HG03439 (cell line): ENCODE results near the gene CDK5RAP2.
"Not testable (repeated sequence)": the region's sequence is repeated elsewhere in the genome, so short reads cannot be mapped to it uniquely, and the experiment has no call there.

Experiments used
- ATAC-seq: cut with Tn5 transposase; IDR thresholded peaks from one replicate; pipeline ENCODE4 v1.9.1; 2021; ENCODE audit warnings: mild to moderate bottlenecking, moderate library complexity; ENCODE audit not compliant: unreplicated experiment

Gene CDK5RAP2

DNA sequence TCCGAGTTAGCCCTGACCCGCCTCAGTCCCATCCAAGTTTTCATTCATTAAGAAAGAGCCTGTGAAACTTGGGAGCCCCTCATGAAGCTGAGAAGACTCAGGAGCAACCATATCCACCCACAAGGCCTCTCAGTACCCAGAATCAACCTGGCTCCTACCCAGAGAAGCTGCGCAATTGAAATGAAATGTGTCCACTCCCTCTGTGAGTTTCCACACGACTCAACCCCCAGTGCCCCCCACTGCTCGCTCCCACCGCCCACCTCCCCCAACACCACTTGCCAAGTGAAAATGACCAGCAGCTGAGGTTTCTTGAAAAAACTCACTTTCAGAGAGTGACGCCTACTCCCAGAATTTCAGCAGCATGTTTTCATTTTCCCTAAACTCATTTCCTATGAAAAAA is 104.6 kb downstream of the CDK5RAP2 start:
- no peak for ATAC-seq

DNA sequence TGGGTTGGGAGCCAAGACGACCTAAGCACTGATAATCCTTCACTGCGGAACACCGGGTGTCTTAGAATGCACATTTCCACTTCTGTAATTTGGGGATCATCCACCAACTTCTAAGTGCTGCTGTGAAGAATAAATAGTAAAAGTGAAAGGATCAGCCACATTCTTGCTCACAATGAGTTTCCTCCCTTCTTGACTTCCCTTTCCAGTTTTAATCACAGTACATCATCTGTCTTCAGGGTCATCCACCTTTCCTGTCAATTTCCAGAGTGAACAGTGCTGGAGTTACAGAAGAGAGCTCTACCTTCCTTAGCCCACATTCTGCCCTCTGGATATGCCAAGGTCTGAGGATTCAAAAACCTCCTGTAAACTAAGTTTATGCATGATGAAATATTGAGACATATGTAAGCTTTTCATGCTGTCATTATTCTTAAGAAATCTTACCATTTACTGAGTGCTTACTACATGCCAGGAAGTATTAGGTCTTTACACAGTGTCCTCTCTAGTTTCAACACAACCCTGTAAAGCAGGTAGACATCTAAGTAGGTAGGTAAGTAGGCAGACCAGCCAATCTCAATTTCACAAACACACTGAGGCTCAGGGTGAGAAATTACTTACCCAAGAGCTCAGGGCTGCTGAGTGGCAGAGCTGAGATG is 105.2 kb downstream of the CDK5RAP2 start:
- ATAC-seq, result no peak

DNA sequence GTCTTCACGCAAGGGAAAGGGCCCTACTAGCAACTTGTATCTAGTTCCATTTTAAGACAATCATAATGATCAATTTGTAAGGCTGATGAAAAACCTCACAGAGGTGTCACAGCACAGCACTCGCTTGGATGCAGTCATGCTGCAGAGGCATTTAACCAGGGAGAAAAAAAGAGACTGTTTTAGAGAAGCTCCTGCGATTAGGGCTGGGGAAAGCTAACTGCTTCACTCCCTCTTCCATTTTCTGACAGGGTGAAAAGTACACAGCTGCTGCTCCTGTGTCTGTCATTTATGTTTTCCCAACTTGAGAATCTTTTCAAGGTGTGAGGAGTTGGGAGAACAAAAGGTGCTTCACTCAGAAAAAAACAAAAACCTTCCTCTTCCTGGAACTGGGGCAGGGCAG is 106.4 kb downstream of the CDK5RAP2 start:
- no peak for ATAC-seq

DNA sequence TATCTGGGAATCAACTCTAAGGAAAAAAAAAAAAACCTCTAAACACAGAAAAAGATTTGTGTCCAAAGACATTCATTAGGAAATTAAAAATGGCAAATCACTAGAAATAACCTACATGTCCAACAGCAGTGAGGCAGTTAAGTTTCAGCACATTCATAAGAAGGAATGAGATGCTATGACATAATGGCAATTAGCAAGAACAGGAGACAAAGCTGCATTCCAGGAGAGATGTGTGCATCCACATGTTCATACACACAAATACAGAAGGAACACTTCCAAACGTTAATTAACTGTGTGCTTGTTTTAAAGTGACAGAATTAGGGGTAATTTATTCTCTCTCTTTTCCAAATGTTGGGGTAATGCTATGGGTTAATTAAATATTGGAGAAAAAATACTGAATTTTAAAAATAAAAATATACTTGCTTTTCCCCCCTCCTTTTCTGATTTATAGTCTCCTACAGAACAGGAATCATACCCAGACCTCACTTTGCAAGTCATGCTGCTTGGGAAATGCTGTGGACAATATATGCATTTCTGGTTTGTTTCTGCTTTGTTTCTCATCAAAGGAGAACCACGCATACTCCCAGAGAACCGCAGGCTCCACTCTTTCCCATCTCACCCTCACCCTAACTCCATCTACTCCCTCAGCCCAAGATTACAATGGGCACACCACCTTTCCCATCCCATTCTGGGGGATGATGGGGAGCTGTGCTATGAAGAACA is 114.1 kb downstream of the CDK5RAP2 start:
- ATAC-seq, result no peak

- no peak for ATAC-seq
Observed at GRCh38 chr9:120464887-120465421, 115.0 kb downstream of the CDK5RAP2 start.

DNA sequence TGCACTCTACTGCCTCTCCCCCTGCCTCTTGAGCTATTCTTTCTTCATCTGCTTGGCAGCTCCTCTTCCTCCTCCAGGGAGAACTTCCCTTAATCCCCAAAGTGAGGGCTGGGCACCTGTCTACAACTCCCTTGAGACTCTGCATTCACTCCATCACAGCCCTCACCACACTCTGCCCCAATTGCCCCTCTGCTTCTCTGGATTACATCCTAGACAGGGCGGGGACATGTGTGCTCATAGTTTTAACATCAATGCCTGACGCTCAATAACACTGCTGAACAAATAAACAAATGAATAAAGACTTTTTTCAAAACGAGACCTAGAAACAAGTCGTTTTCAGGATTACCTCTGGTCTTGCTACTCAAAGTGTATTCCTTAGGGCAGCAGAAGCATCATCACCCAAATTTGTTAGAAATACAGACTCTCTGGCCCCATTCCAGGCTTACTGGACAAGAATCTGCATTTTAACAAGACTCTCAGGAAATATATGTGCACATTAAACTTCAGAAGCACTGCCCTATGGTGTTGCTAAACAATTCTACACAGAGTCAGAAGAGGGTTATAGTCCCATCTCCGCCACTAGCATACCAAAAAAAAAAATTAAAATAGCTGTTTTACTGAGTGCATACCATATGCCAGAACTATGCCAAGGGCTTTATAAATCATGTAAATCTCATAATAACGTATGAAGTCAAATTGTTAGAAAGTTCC is 115.6 kb downstream of the CDK5RAP2 start:
- ATAC-seq, result no peak

GRCh38 chr9:120463765-120464164 is 116.2 kb downstream of the CDK5RAP2 start:
- no peak for ATAC-seq

DNA sequence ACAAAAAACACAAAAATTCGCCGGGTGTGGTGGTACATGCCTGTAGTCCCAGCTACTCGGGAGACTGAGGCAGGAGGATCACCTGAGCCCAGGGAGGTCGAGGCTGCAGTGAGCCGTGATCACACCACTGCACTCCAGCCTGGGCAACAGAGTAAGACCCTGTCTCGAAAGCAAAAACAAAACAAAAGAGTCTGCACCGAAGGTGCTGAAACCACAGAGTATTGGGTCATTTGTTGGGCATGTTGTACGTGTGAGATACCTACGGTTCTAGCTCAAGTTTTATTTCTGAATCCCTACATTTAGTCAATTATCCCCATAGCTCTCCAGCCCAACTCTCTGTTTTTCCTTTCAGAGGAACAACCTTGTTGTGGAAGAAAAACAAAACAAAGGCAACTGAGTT is 118.3 kb downstream of the CDK5RAP2 start:
- not testable (repeated sequence) for ATAC-seq

- ATAC-seq, result no peak
Observed at GRCh38 chr9:120456218-120456617, 123.7 kb downstream of the CDK5RAP2 start.

DNA sequence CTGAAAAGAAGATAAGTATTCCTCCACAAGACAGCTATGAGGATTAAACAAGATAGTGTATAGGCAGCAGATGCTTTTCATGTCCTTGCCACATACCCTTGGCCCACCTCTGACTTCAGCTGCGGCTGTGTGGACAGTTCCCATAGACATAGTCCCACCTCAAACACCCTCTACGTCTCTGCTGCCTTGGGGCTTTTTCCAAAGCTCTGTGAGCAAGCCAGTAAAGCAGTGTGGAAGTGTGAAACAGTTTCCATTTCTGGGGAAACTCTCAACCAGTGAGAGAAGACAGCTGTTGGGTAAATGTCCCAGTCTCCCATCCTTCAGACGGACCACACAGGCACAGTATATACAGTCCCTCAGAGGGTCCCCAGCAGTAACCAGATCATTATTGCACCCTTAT is 125.5 kb downstream of the CDK5RAP2 start:
- ATAC-seq, result no peak

DNA sequence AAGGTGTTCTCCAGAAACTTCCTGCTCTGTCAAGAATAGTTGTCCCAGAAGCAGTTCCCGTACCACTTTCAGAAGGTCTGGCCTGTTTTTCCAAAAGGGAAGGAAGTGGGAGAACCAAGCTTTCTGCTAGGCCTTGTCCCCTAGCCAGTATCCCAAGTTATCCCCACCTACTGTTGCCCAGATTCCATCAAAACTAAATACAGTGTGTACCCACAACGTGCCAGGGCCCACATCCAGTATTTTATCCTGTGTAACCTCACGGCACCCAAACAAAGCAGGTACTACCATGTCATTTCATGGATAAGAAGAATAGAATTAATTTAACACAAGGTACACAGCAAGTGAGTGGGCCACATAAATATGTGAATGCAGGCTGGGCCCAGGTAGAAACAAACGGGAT is 126.2 kb downstream of the CDK5RAP2 start:
- no peak for ATAC-seq

DNA sequence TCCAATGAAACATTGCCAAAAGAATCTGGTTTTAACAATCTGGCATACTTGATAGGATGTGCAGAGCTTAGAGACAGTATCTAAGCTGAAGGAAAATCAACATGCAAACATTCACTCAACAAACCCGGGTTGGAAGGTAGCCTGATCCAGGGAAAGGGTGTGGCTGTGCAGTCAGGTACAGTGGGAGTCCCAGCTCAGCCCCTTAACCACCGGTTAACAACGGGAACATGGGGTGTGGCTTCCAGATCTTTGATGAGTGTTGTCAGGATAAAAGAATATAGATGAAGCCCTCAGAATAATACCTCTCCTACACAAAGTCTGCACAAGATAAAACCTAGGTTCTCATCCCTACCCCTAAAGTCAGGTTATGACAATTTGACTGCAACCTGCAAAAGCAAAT is 127.3 kb downstream of the CDK5RAP2 start:
- no peak for ATAC-seq

DNA sequence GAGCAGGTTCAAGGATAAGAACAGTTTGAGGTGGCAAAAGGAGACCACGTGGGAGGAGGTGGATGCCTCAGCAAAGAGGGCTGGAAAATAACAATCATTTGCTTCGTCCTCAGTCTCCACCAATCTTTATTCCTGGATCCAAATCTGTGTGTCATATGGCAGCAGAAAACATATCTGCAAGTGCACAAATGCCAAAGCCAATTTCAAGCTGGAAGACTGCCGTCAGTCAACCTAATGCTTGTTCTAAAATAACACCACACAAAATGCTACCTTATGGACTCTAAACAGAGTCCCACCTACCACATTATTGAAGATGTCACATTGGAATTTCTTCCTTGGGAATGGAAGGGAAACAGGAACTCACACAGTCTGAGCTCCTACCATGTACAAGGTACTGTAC is 129.1 kb downstream of the CDK5RAP2 start:
- ATAC-seq, result no peak

DNA sequence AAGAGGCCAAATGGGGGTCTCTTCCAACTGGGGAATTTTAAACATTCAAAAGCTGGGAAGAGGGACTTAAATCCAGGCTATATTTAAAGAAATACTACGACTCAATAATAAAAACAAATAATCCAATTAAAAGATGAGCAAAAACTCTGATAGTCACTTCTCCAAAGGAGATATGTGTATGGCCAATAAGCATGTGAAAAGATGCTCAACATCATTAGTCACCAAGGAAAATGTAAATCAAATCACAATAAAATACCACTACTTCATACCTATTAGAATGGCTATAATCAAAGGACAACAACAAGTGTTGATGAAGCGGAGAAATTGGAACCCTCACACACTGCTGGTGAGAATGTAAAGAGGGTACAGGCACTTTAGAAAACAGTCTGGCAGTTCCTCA is 130.4 kb downstream of the CDK5RAP2 start:
- no peak for ATAC-seq

GRCh38 chr9:120447959-120448500 is 131.9 kb downstream of the CDK5RAP2 start:
- no peak for ATAC-seq

DNA sequence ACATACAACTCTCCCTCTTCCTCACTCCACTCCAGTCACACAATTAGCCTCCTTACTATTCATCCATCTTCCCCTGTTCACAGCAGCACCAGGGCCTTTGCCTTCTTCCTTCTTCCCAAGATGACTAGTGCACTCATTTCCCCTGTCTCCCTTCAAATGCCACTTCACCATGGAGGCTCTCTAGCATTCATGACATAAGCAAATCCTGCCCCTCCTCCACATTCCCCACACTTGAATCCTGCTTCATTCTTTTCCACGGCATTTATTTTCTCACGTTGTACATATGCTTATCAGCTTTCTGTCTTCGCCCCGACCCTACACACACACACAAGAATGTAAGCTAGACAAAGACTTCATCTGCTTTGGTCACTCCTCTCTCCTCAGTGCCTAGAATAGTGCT is 133.3 kb downstream of the CDK5RAP2 start:
- no peak for ATAC-seq

DNA sequence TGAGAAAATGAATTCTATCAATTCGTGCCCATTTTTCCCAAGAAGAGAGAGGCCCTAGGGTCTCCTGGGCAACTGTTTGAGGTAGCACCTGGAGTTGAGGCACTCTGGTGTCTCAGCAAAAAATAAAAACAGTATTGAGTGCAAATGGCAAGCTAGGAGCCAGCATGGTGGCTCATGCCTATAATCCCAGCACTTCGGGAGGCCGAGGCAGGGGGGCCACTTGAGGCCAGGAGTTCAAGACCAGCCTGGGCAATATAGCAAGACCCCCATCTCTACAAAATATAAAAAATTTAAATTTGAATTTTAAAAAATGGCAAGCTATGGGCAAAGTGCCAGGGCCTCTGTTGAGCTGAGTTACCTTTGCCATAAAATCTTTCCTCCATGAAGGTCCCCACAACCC is 136.0 kb downstream of the CDK5RAP2 start:
- ATAC-seq, result no peak

DNA sequence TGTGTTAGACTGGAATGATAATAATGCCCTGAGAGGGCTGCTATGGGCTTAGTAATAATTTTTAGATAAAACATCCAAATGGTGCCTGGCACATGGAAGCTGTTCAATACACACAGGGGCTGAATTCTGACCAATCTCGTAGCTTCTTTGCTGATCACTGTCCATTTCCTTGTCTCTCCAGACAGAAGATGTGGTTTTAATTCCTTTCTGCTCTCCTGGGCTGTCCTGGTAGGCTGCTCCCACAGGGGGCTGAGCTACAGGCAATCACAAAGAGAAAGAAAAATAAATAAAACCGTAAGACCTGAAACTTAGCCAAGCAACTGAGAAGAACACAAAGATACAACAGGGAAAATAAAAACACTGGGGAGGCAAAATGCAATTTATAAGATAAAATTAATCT is 136.5 kb downstream of the CDK5RAP2 start:
- no peak for ATAC-seq

- no peak for ATAC-seq
Observed at GRCh38 chr9:120442308-120442995, 137.5 kb downstream of the CDK5RAP2 start.

GRCh38 chr9:120441426-120442307 is 138.3 kb downstream of the CDK5RAP2 start:
- no peak for ATAC-seq
